Measurements from ENCODE around the gene NDRG3.

NDRG3 gene

GRCh38 chr20:36745234-36745926, 510 bp downstream of the NDRG3 start:
- peak overlapping the region; percentile 74 for H3K4me3 ChIP-seq (ENCODE audit: low read length)
- DNase-seq (ENCODE audit: low read depth) = no peak
- TF ChIP-seq CTCF (conservative IDR thresholded peaks at IDR 0.05; ENCODE audit: low read depth, low read length) = no peak

- TF ChIP-seq CTCF (conservative IDR thresholded peaks at IDR 0.05; ENCODE audit: low read depth, low read length) = no peak
- DNase-seq (ENCODE audit: low read depth) = no peak
- H3K4me3 ChIP-seq (ENCODE audit: low read length) = peak overlapping the region; percentile 74
These were observed 1.1 kb downstream of the NDRG3 start for GRCh38 chr20:36744764-36745191.

GRCh38 chr20:36744243-36744642, 1.6 kb downstream of the NDRG3 start:
- TF ChIP-seq CTCF (conservative IDR thresholded peaks at IDR 0.05; ENCODE audit: low read depth, low read length) = no peak
- H3K4me3 ChIP-seq (ENCODE audit: low read length) = no peak overlapping the region
- no peak for DNase-seq (ENCODE audit: low read depth)

- no peak overlapping the region for H3K4me3 ChIP-seq (ENCODE audit: low read length)
- no peak for TF ChIP-seq CTCF (conservative IDR thresholded peaks at IDR 0.05; ENCODE audit: low read depth, low read length)
- no peak for DNase-seq (ENCODE audit: low read depth)
These were observed 3.3 kb downstream of the NDRG3 start for GRCh38 chr20:36742558-36742957.

GRCh38 chr20:36741072-36741471, 4.8 kb downstream of the NDRG3 start:
- no peak for TF ChIP-seq CTCF (conservative IDR thresholded peaks at IDR 0.05; ENCODE audit: low read depth, low read length)
- no peak overlapping the region for H3K4me3 ChIP-seq (ENCODE audit: low read length)
- DNase-seq (ENCODE audit: low read depth) = no peak

- DNase-seq (ENCODE audit: low read depth) = no peak
- H3K4me3 ChIP-seq (ENCODE audit: low read length) = no peak overlapping the region
- no peak for TF ChIP-seq CTCF (conservative IDR thresholded peaks at IDR 0.05; ENCODE audit: low read depth, low read length)
These were observed 8.7 kb downstream of the NDRG3 start for GRCh38 chr20:36737183-36737499.

GRCh38 chr20:36736451-36737182, 9.3 kb downstream of the NDRG3 start:
- no peak for DNase-seq (ENCODE audit: low read depth)
- no peak for TF ChIP-seq CTCF (conservative IDR thresholded peaks at IDR 0.05; ENCODE audit: low read depth, low read length)
- no peak overlapping the region for H3K4me3 ChIP-seq (ENCODE audit: low read length)
